Suprapubic skin (tissue), 4 donors: ENCODE results near the gene PTPN22.
"Not testable (repeated sequence)": the region's sequence is repeated elsewhere in the genome, so short reads cannot be mapped to it uniquely, and the experiment has no call there.

ENCODE experiments used
- CTCF ChIP-seq, 2 donors: fragments of 200-600 bp in 1 of 2; fragments of 450-650 bp in 1 of 2; sonication (generic) in 1 of 2; IDR thresholded peaks; one replicate each; pipeline ENCODE4 v1.5.1; 2016 to 2019; ENCODE audit warnings: antibody characterized with exemption in 2 of 2, mild to moderate bottlenecking in 1 of 2, moderate library complexity in 1 of 2
- EP300 ChIP-seq: sonication (generic); formaldehyde crosslinking; IDR thresholded peaks from one replicate; pipeline ENCODE4 v1.6.1; 2017; ENCODE audit warnings: antibody characterized with exemption
- POLR2A ChIP-seq, 2 donors: fragments of 450-650 bp; IDR thresholded peaks; one replicate each; pipeline ENCODE4 v1.6.1; 2017; ENCODE audit warnings: antibody characterized with exemption in 2 of 2, mild to moderate bottlenecking in 2 of 2, moderate library complexity in 2 of 2
- POLR2AphosphoS5 ChIP-seq, 3 donors: sonication (generic); formaldehyde crosslinking; IDR thresholded peaks; one replicate each; pipeline ENCODE4 v1.6.1; 2017; ENCODE audit warnings: antibody characterized with exemption in 3 of 3

- not testable (repeated sequence) for TF ChIP-seq EP300; CTCF (IDR thresholded peaks at IDR 0.05); POLR2A (IDR thresholded peaks at IDR 0.05); POLR2AphosphoS5 (IDR thresholded peaks at IDR 0.05)
These were observed 18.8 kb downstream of the PTPN22 start for GRCh38 chr1:113852694-113853093.
